Stimulated activated CD4-positive, alpha-beta T cell treated with anti-CD3 and anti-CD28 coated beads, TNF-alpha, amount 100 ng/mL, for 24 hours (primary cell): ENCODE measurements around the gene RGS12.

Experiments used
- DNase-seq, 3 experiments: peaks; one replicate each; pipeline ENCODE4 v3.0.0-alpha.2; 2020; ENCODE audit warnings: low read depth in 3 of 3

Gene RGS12

DNA sequence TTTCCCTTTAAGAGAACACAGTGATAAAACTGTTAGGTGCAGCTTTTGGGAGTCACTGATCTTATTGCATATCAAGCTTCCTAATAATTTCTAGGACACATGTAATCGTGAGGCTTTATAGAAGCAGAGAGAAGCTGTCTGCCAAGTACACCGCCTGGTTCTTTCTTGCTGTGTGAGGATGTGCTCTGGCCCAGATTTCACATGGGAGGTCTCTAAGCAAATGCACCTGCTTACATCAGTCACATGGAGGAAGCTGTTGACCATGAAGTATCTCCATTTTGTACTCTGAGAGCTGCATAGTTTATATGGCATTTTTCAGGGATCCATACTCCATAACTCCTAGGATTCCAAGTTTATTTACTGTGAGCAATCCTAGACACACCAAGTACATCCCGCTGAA is 37.1 kb downstream of the RGS12 start:
- no peak for DNase-seq

GRCh38 chr4:3330707-3331106 is 37.9 kb downstream of the RGS12 start:
- no peak for DNase-seq

DNA sequence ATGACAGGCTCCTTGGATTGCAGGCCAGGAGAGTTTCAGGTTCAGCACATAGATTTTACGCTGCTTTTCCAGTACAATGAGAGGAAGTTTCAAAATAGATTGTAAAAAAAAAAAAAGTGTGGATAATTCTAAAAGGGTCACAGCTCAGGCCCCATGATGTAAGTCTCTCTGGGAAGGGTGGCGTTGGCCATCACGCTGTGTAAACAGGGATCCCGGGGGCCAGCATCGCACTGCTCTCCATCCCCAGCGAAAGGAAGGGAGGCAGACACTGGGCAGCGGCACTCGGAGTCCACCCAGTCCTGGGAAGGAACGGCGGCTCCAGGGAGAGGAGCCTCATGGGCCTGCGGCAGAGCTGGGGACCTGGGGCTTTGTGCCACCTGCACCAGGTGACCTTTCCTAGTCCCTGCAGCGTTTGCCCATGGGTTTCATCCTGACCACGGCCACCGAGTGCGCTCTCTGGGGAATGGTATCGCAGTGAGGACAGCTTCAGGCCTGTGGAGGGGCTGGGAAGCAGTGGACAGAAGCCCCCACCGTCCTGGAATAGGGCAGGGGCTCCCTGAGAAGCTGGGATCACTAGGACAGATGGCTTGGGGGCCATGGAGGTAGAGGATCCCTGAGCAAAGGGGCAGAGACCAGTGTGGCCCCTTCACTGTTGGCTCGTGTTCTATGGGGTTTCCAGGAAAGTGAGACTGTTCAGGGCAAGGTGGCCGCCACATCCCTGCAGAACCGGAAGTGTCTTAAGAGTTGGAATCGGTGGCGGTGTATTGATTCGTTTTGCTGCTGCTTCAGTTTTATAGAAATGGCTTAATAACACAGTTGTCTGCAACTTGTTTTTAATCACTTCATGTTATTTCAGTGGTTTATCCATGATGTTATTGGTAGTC is 38.9 kb downstream of the RGS12 start:
- DNase-seq, result no peak

- DNase-seq, result no peak
Measured at GRCh38 chr4:3332498-3332897, 39.7 kb downstream of the RGS12 start.

DNA sequence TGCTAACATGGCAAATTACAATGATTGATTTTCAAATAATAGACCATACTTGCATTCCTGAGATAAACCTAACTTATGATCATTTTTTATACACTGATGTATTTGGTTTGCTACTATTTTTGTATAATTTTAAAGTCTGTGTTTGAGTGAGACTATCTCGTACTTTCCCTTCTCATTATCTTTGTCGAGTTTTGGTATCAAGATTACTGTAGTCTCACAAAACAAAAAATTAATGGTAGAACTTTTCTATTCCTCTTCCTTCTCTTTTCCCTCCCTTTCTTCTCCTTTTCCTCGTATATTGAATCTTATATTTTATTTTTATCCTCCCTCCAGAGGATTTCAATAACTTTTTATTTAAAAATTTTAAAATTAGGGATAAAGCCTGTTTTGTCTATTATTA is 41.5 kb downstream of the RGS12 start:
- no peak for DNase-seq

DNA sequence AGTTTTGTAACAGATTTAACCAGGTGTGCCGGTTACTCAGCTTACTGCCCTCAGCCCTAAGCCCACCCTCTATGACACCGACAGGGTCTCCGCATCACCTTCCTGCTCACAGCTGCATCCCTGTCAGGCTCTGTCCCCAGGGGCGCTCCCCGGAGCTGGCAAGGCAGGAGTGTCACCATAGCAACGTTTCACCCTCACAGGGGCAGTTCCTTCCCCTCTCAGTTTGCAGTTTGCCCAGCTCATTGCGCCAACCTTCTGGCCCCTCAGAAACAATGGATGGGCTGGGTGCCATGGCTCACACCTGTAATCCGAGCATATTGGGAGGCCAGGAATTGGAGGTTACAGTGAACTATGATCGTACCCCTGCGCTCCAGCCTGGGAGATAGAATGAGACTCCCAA is 42.6 kb downstream of the RGS12 start:
- DNase-seq, result no peak

- no peak for DNase-seq
Measured at GRCh38 chr4:3335982-3336381, 43.2 kb downstream of the RGS12 start.

- DNase-seq, result no peak
Measured at GRCh38 chr4:3336382-3337356, 43.8 kb downstream of the RGS12 start.

DNA sequence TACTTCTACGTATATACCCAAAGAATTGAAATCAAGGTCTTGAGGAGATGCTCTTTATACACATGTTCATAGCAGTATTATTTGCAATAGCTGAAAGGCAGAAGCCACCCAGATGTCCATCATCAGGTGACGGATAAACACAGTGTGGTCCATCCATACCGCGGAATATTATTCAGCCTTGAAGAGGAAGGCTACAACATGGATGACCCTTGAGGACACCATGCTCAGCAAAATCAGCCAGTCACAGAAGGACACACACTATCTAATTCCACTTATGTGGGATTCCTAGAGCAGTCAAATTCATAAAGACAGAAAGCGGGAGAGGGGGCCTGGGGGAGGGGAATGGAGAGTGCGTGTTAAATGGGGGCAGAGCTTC is 44.5 kb downstream of the RGS12 start:
- DNase-seq, result no peak

DNA sequence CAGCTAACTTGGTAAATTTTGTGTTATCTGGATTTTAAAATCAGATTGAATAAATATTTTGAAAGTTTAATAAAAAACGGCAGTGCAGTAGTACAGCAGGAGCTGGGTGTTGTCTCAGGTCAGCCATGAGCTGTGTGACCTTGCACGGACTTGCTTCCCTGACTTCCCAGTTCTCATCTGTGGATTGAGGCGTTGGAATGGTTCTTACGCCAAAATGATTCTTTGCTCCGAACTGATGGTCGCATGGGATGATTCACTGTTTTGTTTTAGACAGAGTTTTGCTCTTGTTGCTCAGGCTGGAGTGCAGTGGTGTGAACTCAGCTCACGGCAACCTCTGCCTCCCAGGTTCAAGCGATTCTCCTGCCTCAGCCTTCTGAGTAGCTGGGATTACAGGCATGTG is 45.0 kb downstream of the RGS12 start:
- DNase-seq, result no peak

DNA sequence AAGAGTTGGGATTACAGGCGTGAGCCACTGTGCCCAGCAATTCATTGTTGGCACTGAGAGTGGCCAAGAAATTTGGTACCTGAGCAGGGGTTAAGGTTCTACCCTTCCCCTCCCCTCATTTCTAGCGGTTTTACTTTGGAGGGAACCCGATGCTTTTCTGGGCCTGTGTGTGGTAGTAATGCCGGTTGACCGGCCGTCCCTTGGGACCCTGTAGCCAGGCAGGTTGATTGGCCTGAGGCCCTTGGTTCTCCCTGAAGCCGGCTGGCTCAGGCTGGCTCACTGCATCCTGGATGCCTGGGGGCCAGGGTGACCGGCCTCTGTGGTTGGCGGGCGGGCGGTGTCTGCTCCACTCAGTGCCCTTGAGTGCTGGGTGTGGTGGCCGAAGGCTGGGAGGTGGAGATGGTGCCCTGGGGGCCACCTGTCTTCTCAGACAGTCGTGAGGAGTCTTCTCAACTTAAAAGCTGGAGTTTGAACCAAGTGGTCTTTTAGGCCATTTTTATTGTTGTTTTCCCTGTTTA is 45.6 kb downstream of the RGS12 start:
- DNase-seq, result no peak

GRCh38 chr4:3338976-3339531 is 46.2 kb downstream of the RGS12 start:
- no peak for DNase-seq

DNA sequence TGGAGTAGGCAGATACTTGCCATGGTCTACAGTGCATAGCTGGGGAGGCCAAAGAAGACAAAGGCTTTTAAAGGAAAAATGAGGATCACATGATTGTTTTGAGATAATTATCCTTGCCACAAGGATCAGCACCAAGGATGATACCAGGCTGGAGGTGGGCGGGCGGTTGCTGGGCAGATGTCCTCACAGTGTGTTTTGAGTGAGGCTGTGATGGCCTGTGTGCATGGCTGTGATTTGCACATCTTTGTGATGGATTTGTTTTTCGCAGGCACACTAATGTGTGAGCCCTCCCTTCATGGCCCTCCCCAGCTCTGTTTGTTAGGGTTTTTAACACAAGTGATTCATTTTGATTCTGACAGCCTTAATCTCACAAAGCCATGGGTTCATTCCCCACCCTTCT is 46.8 kb downstream of the RGS12 start:
- DNase-seq, result no peak

DNA sequence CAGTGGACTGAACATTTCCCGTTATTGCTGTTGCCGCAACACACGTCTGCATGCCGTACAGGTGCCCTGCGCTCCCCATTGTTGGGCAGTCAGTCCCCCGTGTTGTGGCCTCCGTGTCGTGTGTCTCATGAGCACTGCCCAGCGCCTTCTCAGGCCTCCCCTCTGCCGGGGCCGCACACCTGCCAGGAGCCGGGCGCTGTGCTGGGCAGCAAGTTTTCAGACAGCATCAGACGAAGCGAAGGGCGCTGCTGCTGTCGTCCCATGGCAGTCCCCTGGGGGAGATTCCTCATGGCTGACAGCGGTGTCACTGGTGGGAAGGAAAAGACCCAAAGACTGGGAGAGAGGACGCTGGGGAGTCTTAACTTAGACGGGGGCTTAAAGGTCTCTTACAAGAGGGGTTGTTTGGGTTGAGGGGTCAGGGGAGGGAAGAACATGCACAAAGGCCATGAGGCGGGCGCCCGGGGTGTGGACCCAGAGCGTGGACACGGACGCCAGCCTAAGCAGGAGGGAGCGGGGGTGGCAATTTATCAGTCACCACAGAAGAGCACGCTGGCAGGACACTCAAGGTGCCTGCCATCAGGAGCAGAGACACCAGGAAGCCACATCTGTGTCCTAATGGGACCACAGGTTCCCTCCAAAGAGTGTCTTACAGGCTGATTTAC is 47.3 kb downstream of the RGS12 start:
- DNase-seq, result no peak

- DNase-seq, result no peak
Measured at GRCh38 chr4:3340700-3341083, 47.9 kb downstream of the RGS12 start.

GRCh38 chr4:3341760-3342159 is 48.9 kb downstream of the RGS12 start:
- no peak for DNase-seq

DNA sequence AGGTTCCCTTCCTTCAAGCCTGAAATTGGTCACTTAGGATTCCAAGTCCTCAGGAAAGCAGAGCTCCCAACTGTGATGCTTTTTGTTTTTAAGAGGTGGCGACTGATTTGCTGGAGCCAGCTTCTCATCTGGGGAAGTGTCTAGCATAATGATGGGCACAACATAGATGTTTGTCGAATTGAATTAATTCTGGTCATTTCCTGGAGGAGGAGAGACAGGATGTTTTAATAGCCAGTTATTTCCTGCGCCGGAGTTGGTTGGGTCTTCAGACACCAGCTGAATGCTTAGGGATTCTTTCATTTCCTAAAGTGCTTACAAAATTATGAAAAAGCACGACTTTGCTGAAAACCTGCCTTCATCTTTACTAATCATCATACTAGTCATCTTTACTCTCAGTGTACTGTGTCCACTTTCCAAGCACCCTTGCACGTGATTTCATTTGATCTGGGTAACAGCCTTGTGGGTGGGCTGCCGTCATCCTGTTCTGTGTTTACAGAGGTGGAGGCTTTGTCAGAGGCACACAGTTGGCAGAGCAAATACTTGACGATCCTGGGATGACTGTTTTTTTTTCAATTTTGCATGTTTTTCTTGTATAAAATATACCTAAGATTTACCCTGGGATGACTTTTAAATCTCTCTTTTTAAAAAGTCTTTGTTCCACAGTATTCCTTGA is 49.5 kb downstream of the RGS12 start:
- peak in 1 of 3 experiments; percentile 7 for DNase-seq
